ENCODE measurements around the gene UFD1.

GRCh38 chr22:19469421-19469820 is 9.6 kb downstream of the UFD1 start:
- TF ChIP-seq, protein P1, sequence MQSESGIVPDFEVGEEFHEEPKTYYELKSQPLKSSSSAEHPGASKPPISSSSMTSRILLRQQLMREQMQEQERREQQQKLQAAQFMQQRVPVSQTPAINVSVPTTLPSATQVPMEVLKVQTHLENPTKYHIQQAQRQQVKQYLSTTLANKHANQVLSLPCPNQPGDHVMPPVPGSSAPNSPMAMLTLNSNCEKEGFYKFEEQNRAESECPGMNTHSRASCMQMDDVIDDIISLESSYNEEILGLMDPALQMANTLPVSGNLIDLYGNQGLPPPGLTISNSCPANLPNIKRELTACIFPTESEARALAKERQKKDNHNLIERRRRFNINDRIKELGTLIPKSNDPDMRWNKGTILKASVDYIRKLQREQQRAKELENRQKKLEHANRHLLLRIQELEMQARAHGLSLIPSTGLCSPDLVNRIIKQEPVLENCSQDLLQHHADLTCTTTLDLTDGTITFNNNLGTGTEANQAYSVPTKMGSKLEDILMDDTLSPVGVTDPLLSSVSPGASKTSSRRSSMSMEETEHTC (IDR thresholded peaks at IDR 0.05): no peak
- no peak for TF ChIP-seq ZNF551 (CRISPR knock-in tag; IDR thresholded peaks at IDR 0.05)
- TF ChIP-seq RBM39 (optimal IDR thresholded peaks at IDR 0.05; ENCODE audit: low read depth, low read length): no peak
